A549 (cell line): ENCODE data around the gene LSM14B. TPM values are rescaled to one million over a fixed set of nuclear protein-coding genes. Genes with fewer than 3 reads are reported as not detected.

ENCODE experiments used
- ATAC-seq, 2 experiments: fragments of 200-7000 bp in 1 of 2; fragments of >200 bp in 1 of 2; cut with Nextera tagmentation in 1 of 2; cut with Tn5 transposase in 1 of 2; 3 replicates each; pipeline versions ENCODE4 v1.8.0 to v1.9.1; 2018 to 2020; ENCODE audit warnings: mild to moderate bottlenecking in 1 of 2, moderate library complexity in 1 of 2
- CTCF ChIA-PET: fragments of 300-600 bp; sonication (Branson Sonifier 250); formaldehyde crosslinking; extraction: SDS; loops from one replicate; lab custom pipeline; 2021; ENCODE audit warnings: antibody characterized with exemption, inconsistent platforms; lab: Yijun Ruan, JAX
- POLR2A ChIA-PET: fragments of 350-600 bp; formaldehyde crosslinking; extraction: SDS; loops from one replicate; lab custom pipeline; 2021; ENCODE audit warnings: antibody characterized with exemption, inconsistent platforms; lab: Yijun Ruan, JAX
- DNase-seq, 2 experiments: peaks; one replicate each; pipeline versions ENCODE4 v3.0.0 to v3.0.0-alpha.2; 2011 to 2016; ENCODE audit warnings: low read depth in 1 of 2, low spot score in 1 of 2
- FAIRE-seq: peaks from 2 replicates; lab custom pipeline; 2011; peaks lifted over from hg19 to GRCh38; lab: Jason Lieb, UNC
- H3K27ac ChIP-seq, 2 experiments: fragments of >200 bp; sonication (Bioruptor Twin); formaldehyde crosslinking; 3 replicates each; pipeline ENCODE4 v1.5.1; 2016 to 2017
- H3K4me1 ChIP-seq: fragments of >200 bp; sonication (Bioruptor Twin); formaldehyde crosslinking; 3 replicates; pipeline ENCODE4 v1.6.1; 2016
- H3K4me2 ChIP-seq: fragments of >200 bp; sonication (Bioruptor Twin); formaldehyde crosslinking; 3 replicates; pipeline ENCODE4 v1.6.1; 2016
- H3K4me3 ChIP-seq: fragments of >200 bp; sonication (Bioruptor Twin); formaldehyde crosslinking; 3 replicates; pipeline ENCODE4 v1.5.1; 2016
- H3K9me3 ChIP-seq: fragments of >200 bp; sonication (Bioruptor Twin); formaldehyde crosslinking; 3 replicates; pipeline ENCODE4 v1.6.1; 2016
- BHLHE40 ChIP-seq: IDR thresholded peaks from 2 replicates; pipeline ENCODE4 v1.6.1; 2012; ENCODE audit warnings: low read depth, low read length, inconsistent platforms
- CBX8 ChIP-seq: fragments of 200-600 bp; sonication (generic); IDR thresholded peaks from 2 replicates; pipeline ENCODE4 v1.6.1; 2016
- CHD2 ChIP-seq: fragments of 150-350 bp; IDR thresholded peaks from 2 replicates; pipeline ENCODE4 v1.6.1; 2014; ENCODE audit warnings: low read length; ENCODE audit not compliant: partially characterized antibody
- CHD4 ChIP-seq: fragments of 200-600 bp; sonication (generic); IDR thresholded peaks from 2 replicates; pipeline ENCODE4 v1.6.1; 2016; ENCODE audit warnings: antibody characterized with exemption, mild to moderate bottlenecking, borderline replicate concordance
- EHMT2 ChIP-seq: fragments of 200-600 bp; sonication (generic); IDR thresholded peaks from 2 replicates; pipeline ENCODE4 v1.6.1; 2016; ENCODE audit warnings: antibody characterized with exemption, low read depth, mild to moderate bottlenecking, moderate library complexity
- EP300 ChIP-seq, 2 experiments: fragments of >200 bp; sonication (Bioruptor Twin); formaldehyde crosslinking; IDR thresholded peaks; 2 replicates in 1 of 2; 3 replicates in 1 of 2; pipeline ENCODE4 v1.6.1; 2016 to 2017
- ESRRA ChIP-seq: fragments of 150-350 bp; IDR thresholded peaks from 2 replicates; pipeline ENCODE4 v1.6.1; 2014; ENCODE audit warnings: mild to moderate bottlenecking, low read length, borderline replicate concordance
- FOSB ChIP-seq: fragments of 250-450 bp; sonication (Bioruptor Pico); IDR thresholded peaks from 2 replicates; pipeline ENCODE4 v1.5.0; 2020; ENCODE audit warnings: mild to moderate bottlenecking, moderate library complexity
- FOSL2 ChIP-seq, 2 experiments: fragments of 450-650 bp in 1 of 2; fragments of >200 bp in 1 of 2; sonication (Bioruptor Twin) in 1 of 2; formaldehyde crosslinking; IDR thresholded peaks; 2 replicates each; pipeline versions ENCODE4 v1.5.0 to v1.6.1; 2016 to 2020; ENCODE audit warnings: mild to moderate bottlenecking in 1 of 2, moderate library complexity in 1 of 2
- FOXS1 ChIP-seq: fragments of 250-450 bp; sonication (Bioruptor Pico); IDR thresholded peaks from 2 replicates; pipeline ENCODE4 v1.5.0; 2020; ENCODE audit warnings: mild to moderate bottlenecking, moderate library complexity
- GATA3 ChIP-seq: IDR thresholded peaks from 2 replicates; pipeline ENCODE4 v1.6.1; 2012; ENCODE audit warnings: borderline replicate concordance
- HDAC2 ChIP-seq: fragments of 200-600 bp; sonication (generic); IDR thresholded peaks from 2 replicates; pipeline ENCODE4 v1.6.1; 2016
- HEYL ChIP-seq: fragments of 250-450 bp; sonication (Bioruptor Pico); IDR thresholded peaks from 2 replicates; pipeline ENCODE4 v1.8.0; 2021; ENCODE audit warnings: mild to moderate bottlenecking, moderate library complexity
- HOXA7 ChIP-seq: fragments of 250-450 bp; sonication (Bioruptor Pico); IDR thresholded peaks from 2 replicates; pipeline ENCODE4 v1.5.0; 2020; ENCODE audit warnings: mild to moderate bottlenecking, moderate library complexity
- HOXB13 ChIP-seq: fragments of 250-450 bp; sonication (Bioruptor Pico); IDR thresholded peaks from 2 replicates; pipeline ENCODE4 v1.5.0; 2020; ENCODE audit warnings: low read depth, mild to moderate bottlenecking, moderate library complexity
- JUN ChIP-seq, 2 experiments: fragments of >200 bp; sonication (Bioruptor Twin); formaldehyde crosslinking; IDR thresholded peaks; 2 replicates in 1 of 2; 3 replicates in 1 of 2; pipeline ENCODE4 v1.6.1; 2016 to 2017
- MAX ChIP-seq: IDR thresholded peaks from 2 replicates; pipeline ENCODE4 v1.6.1; 2012
- NR3C1 ChIP-seq: fragments of >200 bp; sonication (Bioruptor Twin); formaldehyde crosslinking; IDR thresholded peaks from 3 replicates; pipeline ENCODE4 v1.6.1; 2017
- PHF8 ChIP-seq: fragments of 200-600 bp; sonication (generic); IDR thresholded peaks from 2 replicates; pipeline ENCODE4 v1.6.1; 2016; ENCODE audit warnings: low read depth, mild to moderate bottlenecking, antibody characterized with exemption, moderate library complexity, borderline replicate concordance
- POLR2A ChIP-seq: IDR thresholded peaks from 2 replicates; pipeline ENCODE4 v1.6.1; 2012; ENCODE audit warnings: mild to moderate bottlenecking, low read length
- RARB ChIP-seq: fragments of 250-450 bp; sonication (Bioruptor Pico); IDR thresholded peaks from 2 replicates; pipeline ENCODE4 v1.8.0; 2021; ENCODE audit warnings: mild to moderate bottlenecking, moderate library complexity
- RCOR1 ChIP-seq: fragments of 150-350 bp; IDR thresholded peaks from 2 replicates; pipeline ENCODE4 v1.6.1; 2014; ENCODE audit warnings: antibody characterized with exemption, low read length, low read depth
- RFX5 ChIP-seq: fragments of 450-650 bp; IDR thresholded peaks from 2 replicates; pipeline ENCODE4 v1.7.1; 2014; ENCODE audit warnings: antibody characterized with exemption, mild to moderate bottlenecking, moderate library complexity
- TP53 ChIP-seq: fragments of 250-450 bp; sonication (Bioruptor Pico); IDR thresholded peaks from 2 replicates; pipeline ENCODE4 v1.5.0; 2021; ENCODE audit warnings: mild to moderate bottlenecking, moderate library complexity
- ZC3H11A ChIP-seq: fragments of 450-650 bp; IDR thresholded peaks from 2 replicates; pipeline ENCODE4 v1.6.1; 2014; ENCODE audit warnings: antibody characterized with exemption, mild to moderate bottlenecking
- ZFP36 ChIP-seq: fragments of 450-650 bp; IDR thresholded peaks from 2 replicates; pipeline ENCODE4 v1.6.1; 2014; ENCODE audit warnings: borderline replicate concordance; ENCODE audit not compliant: partially characterized antibody
- ZNF302 ChIP-seq: fragments of 250-450 bp; sonication (Bioruptor Pico); IDR thresholded peaks from 2 replicates; pipeline ENCODE4 v1.9.0; 2021; ENCODE audit warnings: inconsistent platforms, mild to moderate bottlenecking, moderate library complexity
- WGBS: methylation state at CpG from one replicate; pipeline ENCODE4 v1.1.6; 2017; ENCODE audit errors: missing lambda C conversion rate; 5-methylcytosine and 5-hydroxymethylcytosine counted together
- polyA plus RNA-seq, 4 experiments: library from polyadenylated mRNA; depleted of rRNA in 3 of 4; stranded (reverse); fragments of >200 nt; fragmentation: RNase III in 1 of 4; extraction: RNeasy Plus Mini Kit Qiagen cat#74134 plus additional on column Dnase treatment in 1 of 4; gene quantifications; 2 replicates in 3 of 4; 3 replicates in 1 of 4; pipeline ENCODE4 v1.2.3, GENCODE V29; 2011 to 2017

Gene LSM14B
- polyA plus RNA-seq, 2 of the 4 experiments (the other 2 are of a cell fraction), result 22.7 to 28.1 TPM

- Histone ChIP-seq H3K9me3 (peaks cover 63% of the 10 kb centered on the region), H3K4me3 (no peak overlapping the region), H3K27ac (no peak overlapping the region), H3K4me1 (no peaks in the 10 kb centered on the region), H3K4me2 (no peak overlapping the region)
- no peak for FAIRE-seq
- ChIA-PET CTCF (no interaction called here), POLR2A (no interaction called here)
- ATAC-seq, result no peak
- no peak for DNase-seq
- WGBS, result 36% methylated on average over 5 of the region's 5 CpGs
- TF ChIP-seq GATA3 (no peak), EP300 (IDR thresholded peaks at IDR 0.05) (no peak), CHD4 (no peak), TP53 (CRISPR knock-in tag) (no peak), CBX8 (no peak), RCOR1 (no peak), FOXS1 (CRISPR knock-in tag) (no peak), JUN (IDR thresholded peaks at IDR 0.05) (no peak)
These were observed 49.0 kb upstream of the LSM14B start for GRCh38 chr20:62073323-62073722.

GRCh38 chr20:62079166-62079565 lies 43.1 kb upstream of the LSM14B start:
- FAIRE-seq, result no peak
- no peak for DNase-seq
- 80% methylated on average over 1 of the region's 1 CpG for WGBS
- POLR2A ChIA-PET, result no interaction called here
- CTCF ChIA-PET, result no interaction called here
- Histone ChIP-seq H3K9me3 (peaks cover 65% of the 10 kb centered on the region), H3K4me1 (no peaks in the 10 kb centered on the region), H3K4me3 (no peak overlapping the region), H3K4me2 (no peak overlapping the region), H3K27ac (no peak overlapping the region)
- no peak for TF ChIP-seq HDAC2
- no peak for TF ChIP-seq HOXA7 (CRISPR knock-in tag)
- no peak for TF ChIP-seq ZNF302 (CRISPR knock-in tag)
- no peak for TF ChIP-seq HEYL (CRISPR knock-in tag)
- TF ChIP-seq HOXB13 (CRISPR knock-in tag), result no peak
- no peak for TF ChIP-seq RARB (CRISPR knock-in tag)
- no peak for TF ChIP-seq PHF8
- no peak for TF ChIP-seq RFX5
- TF ChIP-seq FOSL2 (IDR thresholded peaks at IDR 0.05), result no peak
- no peak for TF ChIP-seq FOSL2 (CRISPR knock-in tag; IDR thresholded peaks at IDR 0.05)
- TF ChIP-seq FOSB, result no peak
- no peak for ATAC-seq

GRCh38 chr20:62080249-62080990 lies 41.9 kb upstream of the LSM14B start:
- Histone ChIP-seq H3K9me3 (peaks cover 55% of the 10 kb centered on the region), H3K4me3 (no peak overlapping the region), H3K4me1 (no peaks in the 10 kb centered on the region)
- ATAC-seq, result no peak
- ChIA-PET POLR2A (no interaction called here), CTCF (no interaction called here)
- no peak for TF ChIP-seq ESRRA
- TF ChIP-seq CHD2, result no peak
- no peak for TF ChIP-seq ZFP36
- no peak for TF ChIP-seq POLR2A
- no peak for TF ChIP-seq ZC3H11A
- no peak for TF ChIP-seq MAX
- no peak for TF ChIP-seq FOXS1 (CRISPR knock-in tag)
- TF ChIP-seq JUN (IDR thresholded peaks at IDR 0.05), result no peak
- TF ChIP-seq CBX8, result no peak
- no peak for TF ChIP-seq NR3C1
- TF ChIP-seq EHMT2, result no peak
- TF ChIP-seq HDAC2, result no peak
- no peak for TF ChIP-seq BHLHE40
- TF ChIP-seq, all 56 proteins: peak for 0
- Histone ChIP-seq H3K4me2 (no peak overlapping the region), H3K27ac (no peak overlapping the region)
- WGBS, result 36% methylated on average over 15 of the region's 15 CpGs
- DNase-seq, result no peak
- FAIRE-seq, result no peak
